Nephron (organoid): Measurements from ENCODE around the gene ADAMTS12.

Source experiments
- H3K27ac Mint-ChIP-seq, 3 experiments: 2 replicates each; pipeline ENCODE4 v1.8.0; 2020; ENCODE audit warnings: mixed read lengths in 3 of 3, mild to moderate bottlenecking in 2 of 3, moderate library complexity in 1 of 3
- H3K27me3 Mint-ChIP-seq: 2 replicates; pipeline ENCODE4 v1.8.0; 2021; ENCODE audit warnings: low read depth, mild to moderate bottlenecking, moderate library complexity, mixed read lengths
- H3K36me3 Mint-ChIP-seq: 2 replicates; pipeline ENCODE4 v1.8.0; 2020; ENCODE audit warnings: low read depth, mixed read lengths
- H3K4me1 Mint-ChIP-seq: 2 replicates; pipeline ENCODE4 v1.8.0; 2020; ENCODE audit warnings: mixed read lengths
- H3K4me3 Mint-ChIP-seq, 3 experiments: 2 replicates each; pipeline ENCODE4 v1.8.0; 2020; ENCODE audit warnings: mild to moderate bottlenecking in 3 of 3, mixed read lengths in 3 of 3, moderate library complexity in 2 of 3
- H3K9me3 Mint-ChIP-seq: 2 replicates; pipeline ENCODE4 v1.8.0; 2020; ENCODE audit warnings: mixed read lengths
- CTCF ChIP-seq, 3 experiments: fragments of 200-600 bp; sonication (generic); IDR thresholded peaks; one replicate each; pipeline ENCODE4 v1.5.0; 2021; ENCODE audit warnings: antibody characterized with exemption in 3 of 3; ENCODE audit not compliant: unreplicated experiment in 3 of 3

Gene ADAMTS12

GRCh38 chr5:33892620-33893137 lies 889 bp upstream of the ADAMTS12 start:
- no peak for TF ChIP-seq CTCF (IDR thresholded peaks at IDR 0.05; ENCODE audit: unreplicated experiment in 3 of 3)
- peak overlapping the region; percentile 82 to 92 (median 82) for H3K27ac Mint-ChIP-seq
- H3K4me3 Mint-ChIP-seq, result peak overlapping the region; percentile 80 to 86 (median 84)
- H3K36me3 Mint-ChIP-seq, result no peaks in the 10 kb centered on the region
- no peaks in the 10 kb centered on the region for H3K9me3 Mint-ChIP-seq
- H3K4me1 Mint-ChIP-seq, result peaks cover 39% of the 10 kb centered on the region
- no peaks in the 10 kb centered on the region for H3K27me3 Mint-ChIP-seq

GRCh38 chr5:33891446-33891787 lies 373 bp downstream of the ADAMTS12 start:
- H3K4me3 Mint-ChIP-seq, result peak overlapping the region; percentile 86 to 94 (median 90)
- TF ChIP-seq CTCF (IDR thresholded peaks at IDR 0.05; ENCODE audit: unreplicated experiment in 3 of 3), result no peak
- H3K27ac Mint-ChIP-seq, result peak overlapping the region; percentile 91 to 95 (median 91)
- no peaks in the 10 kb centered on the region for H3K27me3 Mint-ChIP-seq
- H3K9me3 Mint-ChIP-seq, result no peaks in the 10 kb centered on the region
- no peaks in the 10 kb centered on the region for H3K36me3 Mint-ChIP-seq
- H3K4me1 Mint-ChIP-seq, result peaks cover 39% of the 10 kb centered on the region

- Mint-ChIP-seq H3K4me3 (peak overlapping the region; percentile 86 to 94 (median 90)), H3K9me3 (no peaks in the 10 kb centered on the region), H3K36me3 (no peaks in the 10 kb centered on the region), H3K27me3 (no peaks in the 10 kb centered on the region), H3K27ac (peak overlapping the region; percentile 91 to 95 (median 91)), H3K4me1 (peaks cover 39% of the 10 kb centered on the region)
- TF ChIP-seq CTCF (IDR thresholded peaks at IDR 0.05; ENCODE audit: unreplicated experiment in 3 of 3), result peak in 1 of 3 experiments; percentile 29
These were observed 1.4 kb downstream of the ADAMTS12 start for GRCh38 chr5:33890131-33891032.

DNA sequence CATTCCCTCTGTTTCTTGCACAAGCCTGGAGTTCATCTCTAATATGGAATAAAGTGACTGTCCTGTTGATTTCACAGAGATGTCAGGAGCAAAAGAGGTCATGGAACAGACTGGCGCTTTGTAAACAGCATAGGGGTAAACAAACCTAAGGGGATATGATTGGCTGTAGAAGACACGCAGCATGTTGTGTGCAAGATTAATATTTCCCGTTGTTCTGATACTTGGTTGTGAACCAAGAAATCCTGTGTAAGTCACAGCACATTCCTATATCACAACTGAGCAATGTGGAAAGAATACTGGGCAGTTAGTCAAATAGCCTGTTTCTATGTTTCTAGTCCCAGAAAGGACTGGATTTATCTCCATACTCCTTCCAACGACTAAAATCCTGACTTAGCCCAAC lies 3.2 kb downstream of the ADAMTS12 start:
- no peaks in the 10 kb centered on the region for H3K9me3 Mint-ChIP-seq
- H3K27ac Mint-ChIP-seq, result peak overlapping the region in 1 of 3 experiments; percentile 65
- peaks cover 39% of the 10 kb centered on the region for H3K4me1 Mint-ChIP-seq
- H3K4me3 Mint-ChIP-seq, result peak overlapping the region in 2 of 3 experiments; percentile 17 to 66
- no peaks in the 10 kb centered on the region for H3K27me3 Mint-ChIP-seq
- no peaks in the 10 kb centered on the region for H3K36me3 Mint-ChIP-seq
- TF ChIP-seq CTCF (IDR thresholded peaks at IDR 0.05; ENCODE audit: unreplicated experiment in 3 of 3), result no peak

DNA sequence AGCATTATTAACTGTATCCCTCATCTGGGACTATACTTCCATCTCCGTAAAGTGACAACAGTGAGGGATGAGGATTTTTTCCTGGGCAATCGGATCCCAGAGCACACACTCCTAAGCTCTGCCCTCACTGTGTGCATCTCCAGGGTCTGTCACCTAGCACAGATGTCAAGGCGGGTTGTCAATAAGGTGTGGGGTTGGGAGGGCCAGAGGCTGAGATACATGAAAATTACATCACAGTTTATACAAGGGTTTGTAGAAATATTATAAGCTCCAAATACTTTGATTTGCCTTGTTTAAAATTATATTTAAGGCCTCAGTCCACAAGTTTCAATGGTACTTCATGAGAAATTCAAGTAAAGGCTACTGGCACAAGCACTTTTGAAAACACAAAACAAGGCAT lies 4.5 kb downstream of the ADAMTS12 start:
- Mint-ChIP-seq H3K36me3 (no peaks in the 10 kb centered on the region), H3K27me3 (no peaks in the 10 kb centered on the region), H3K9me3 (no peaks in the 10 kb centered on the region), H3K4me3 (no peak overlapping the region), H3K27ac (no peak overlapping the region), H3K4me1 (peaks cover 27% of the 10 kb centered on the region)
- no peak for TF ChIP-seq CTCF (IDR thresholded peaks at IDR 0.05; ENCODE audit: unreplicated experiment in 3 of 3)
